Measurements from ENCODE around the gene IL1RL2.

DNA sequence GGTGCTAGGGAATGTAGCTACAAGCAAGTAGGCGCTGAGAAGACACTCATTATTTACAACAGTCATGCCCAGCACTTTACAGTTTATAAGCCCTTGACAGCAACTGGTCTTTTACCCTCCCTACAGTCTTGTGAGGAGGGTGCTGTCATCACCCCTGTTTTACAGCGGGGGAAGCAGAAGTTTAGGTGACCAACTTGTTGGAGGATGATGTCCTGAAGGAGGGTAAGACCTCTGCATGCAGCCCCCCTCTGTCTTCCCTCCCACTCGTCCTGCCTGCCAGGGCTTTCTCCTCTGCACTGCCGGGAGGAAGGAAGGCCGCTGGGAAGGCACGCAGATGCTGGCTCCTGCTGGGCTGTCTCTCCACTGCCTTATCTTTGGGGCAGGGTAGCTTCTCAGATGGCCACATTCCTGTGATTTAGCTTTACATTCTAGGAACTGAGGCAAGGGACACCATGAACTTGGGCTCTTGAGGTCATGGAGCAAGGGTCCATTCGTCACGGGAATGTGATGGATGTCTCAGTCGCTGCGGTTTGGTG, 43.3 kb upstream of the IL1RL2 start:
- TF ChIP-seq POLR2A (IDR thresholded peaks at IDR 0.05; ENCODE audit: low read length) (no peak), GATA1 (IDR thresholded peaks at IDR 0.05; ENCODE audit: low read depth, low read length) (no peak)
